ENCODE results near the gene LSM7.

Gene LSM7

DNA sequence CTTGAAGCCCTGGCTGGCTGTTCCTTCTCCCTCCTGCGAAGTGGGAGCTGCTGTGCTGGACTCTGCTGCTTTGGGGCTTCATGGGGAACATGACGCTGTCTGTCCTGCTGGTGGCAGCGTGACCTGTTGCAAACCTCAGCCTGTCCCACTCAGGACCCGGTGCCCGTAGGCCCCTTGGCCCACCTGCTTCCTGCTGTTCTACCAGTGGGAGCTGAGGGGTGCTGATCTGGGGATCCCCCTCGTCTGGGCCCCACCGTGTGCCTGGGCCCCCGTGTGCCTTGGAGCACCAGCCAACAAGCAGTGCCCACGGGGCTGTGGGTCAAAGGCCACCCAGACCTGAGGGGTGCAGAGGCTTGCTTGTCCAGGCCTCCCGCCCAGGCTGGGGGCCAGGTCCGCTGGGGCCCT, 5.4 kb upstream of the LSM7 start:
- H3K4me3 ChIP-seq (ENCODE audit: low read depth, low read length, poor library complexity, severe bottlenecking), result no peak overlapping the region
- peak overlapping the region; percentile 97 for H3K27ac ChIP-seq (ENCODE audit: low read depth, low read length, poor library complexity, severe bottlenecking)
- no peaks in the 10 kb centered on the region for H4K20me1 ChIP-seq (ENCODE audit: insufficient read depth, low read length)

DNA sequence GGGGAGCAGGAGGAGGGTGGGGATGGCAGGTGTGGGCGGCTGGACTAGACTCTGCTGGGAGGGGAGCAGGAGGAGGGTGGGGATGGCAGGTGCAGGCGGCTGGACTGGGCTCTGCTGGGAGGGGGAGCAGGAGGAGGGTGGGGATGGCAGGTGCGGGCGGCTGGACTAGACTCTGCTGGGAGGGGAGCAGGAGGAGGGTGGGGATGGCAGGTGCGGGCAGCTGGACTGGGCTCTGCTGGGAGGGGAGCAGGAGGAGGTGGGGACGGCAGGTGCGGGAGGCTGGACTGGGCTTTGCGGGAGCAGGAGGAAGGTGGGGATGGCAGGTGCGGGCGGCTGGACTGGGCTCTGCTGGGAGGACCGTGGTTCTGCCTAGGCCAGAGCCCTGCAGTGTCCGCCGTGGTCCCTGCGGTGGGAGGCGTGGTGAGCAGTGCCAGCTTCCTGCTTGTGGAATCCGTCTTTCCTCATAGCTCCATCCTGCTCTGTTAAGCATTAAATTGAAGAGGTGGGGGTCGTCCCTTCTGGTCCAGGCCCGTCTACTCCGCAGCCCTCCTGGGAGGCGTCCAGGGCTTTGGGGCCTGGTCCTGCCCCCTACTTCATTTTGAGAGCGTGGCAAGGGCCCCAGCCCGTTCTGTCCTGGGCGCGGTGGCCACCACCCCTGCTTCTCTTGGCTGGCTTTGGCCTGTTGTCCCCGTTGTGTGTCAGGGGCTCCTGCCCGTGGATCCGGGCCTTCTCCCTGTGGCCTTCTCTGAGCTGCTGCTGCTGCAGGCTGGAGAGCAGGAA, 4.8 kb upstream of the LSM7 start:
- H3K79me2 ChIP-seq (ENCODE audit: insufficient read depth, low read length), result peaks cover 7% of the 10 kb centered on the region
- no peaks in the 10 kb centered on the region for H4K20me1 ChIP-seq (ENCODE audit: insufficient read depth, low read length)
- H3K27me3 ChIP-seq (ENCODE audit: insufficient read depth, low read length), result no peaks in the 10 kb centered on the region
- TF ChIP-seq, protein P1, sequence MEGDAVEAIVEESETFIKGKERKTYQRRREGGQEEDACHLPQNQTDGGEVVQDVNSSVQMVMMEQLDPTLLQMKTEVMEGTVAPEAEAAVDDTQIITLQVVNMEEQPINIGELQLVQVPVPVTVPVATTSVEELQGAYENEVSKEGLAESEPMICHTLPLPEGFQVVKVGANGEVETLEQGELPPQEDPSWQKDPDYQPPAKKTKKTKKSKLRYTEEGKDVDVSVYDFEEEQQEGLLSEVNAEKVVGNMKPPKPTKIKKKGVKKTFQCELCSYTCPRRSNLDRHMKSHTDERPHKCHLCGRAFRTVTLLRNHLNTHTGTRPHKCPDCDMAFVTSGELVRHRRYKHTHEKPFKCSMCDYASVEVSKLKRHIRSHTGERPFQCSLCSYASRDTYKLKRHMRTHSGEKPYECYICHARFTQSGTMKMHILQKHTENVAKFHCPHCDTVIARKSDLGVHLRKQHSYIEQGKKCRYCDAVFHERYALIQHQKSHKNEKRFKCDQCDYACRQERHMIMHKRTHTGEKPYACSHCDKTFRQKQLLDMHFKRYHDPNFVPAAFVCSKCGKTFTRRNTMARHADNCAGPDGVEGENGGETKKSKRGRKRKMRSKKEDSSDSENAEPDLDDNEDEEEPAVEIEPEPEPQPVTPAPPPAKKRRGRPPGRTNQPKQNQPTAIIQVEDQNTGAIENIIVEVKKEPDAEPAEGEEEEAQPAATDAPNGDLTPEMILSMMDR (IDR thresholded peaks at IDR 0.05; ENCODE audit: low read length), result no peak
- TF ChIP-seq EZH2 (IDR thresholded peaks at IDR 0.05; ENCODE audit: borderline replicate concordance, low read length), result no peak
- H3K9me2 ChIP-seq (ENCODE audit: low read depth, low read length), result no peaks in the 10 kb centered on the region
- H3K4me2 ChIP-seq (ENCODE audit: low read length), result peak overlapping the region; percentile 70
- peaks cover 13% of the 10 kb centered on the region; the same call in 1 of the 2 replicates for H3F3A ChIP-seq (ENCODE audit: insufficient read depth, low read length)
- no peak overlapping the region; the same call in 1 of the 2 replicates for H3K9ac ChIP-seq (ENCODE audit: low read length)
- peaks cover 46% of the 10 kb centered on the region for H3K4me1 ChIP-seq (ENCODE audit: insufficient read depth, low read length, severe bottlenecking)
- peak overlapping the region; percentile 97 for H3K27ac ChIP-seq (ENCODE audit: low read depth, low read length, poor library complexity, severe bottlenecking)
- H3K9me3 ChIP-seq (ENCODE audit: low read length), result no peaks in the 10 kb centered on the region
- H3K4me3 ChIP-seq (ENCODE audit: low read depth, low read length, poor library complexity, severe bottlenecking), result peak overlapping the region; percentile 52
- no peak overlapping the region for H2AFZ ChIP-seq (ENCODE audit: low read length)
- peaks cover 24% of the 10 kb centered on the region for H3K36me3 ChIP-seq (ENCODE audit: insufficient read depth, low read length)

More for the DNA sequence above, 5.4 kb upstream of the LSM7 start:
- no peak overlapping the region for H3K9ac ChIP-seq (ENCODE audit: low read length)
- no peaks in the 10 kb centered on the region for H3K9me3 ChIP-seq (ENCODE audit: low read length)
- no peak overlapping the region; the same call in 1 of the 2 replicates for H3K4me2 ChIP-seq (ENCODE audit: low read length)
- H3F3A ChIP-seq (ENCODE audit: insufficient read depth, low read length), result peaks cover 13% of the 10 kb centered on the region; the same call in 1 of the 2 replicates
- H2AFZ ChIP-seq (ENCODE audit: low read length), result no peak overlapping the region
- H3K36me3 ChIP-seq (ENCODE audit: insufficient read depth, low read length), result peaks cover 26% of the 10 kb centered on the region
- H3K9me2 ChIP-seq (ENCODE audit: low read depth, low read length), result no peaks in the 10 kb centered on the region
- TF ChIP-seq EZH2 (IDR thresholded peaks at IDR 0.05; ENCODE audit: borderline replicate concordance, low read length), result no peak
- TF ChIP-seq, protein P1 (IDR thresholded peaks at IDR 0.05; ENCODE audit: low read length), result no peak; the same call in 1 of the 2 replicates
- peaks cover 46% of the 10 kb centered on the region for H3K4me1 ChIP-seq (ENCODE audit: insufficient read depth, low read length, severe bottlenecking)
- peaks cover 6% of the 10 kb centered on the region for H3K79me2 ChIP-seq (ENCODE audit: insufficient read depth, low read length)
- H3K27me3 ChIP-seq (ENCODE audit: insufficient read depth, low read length), result no peaks in the 10 kb centered on the region

DNA sequence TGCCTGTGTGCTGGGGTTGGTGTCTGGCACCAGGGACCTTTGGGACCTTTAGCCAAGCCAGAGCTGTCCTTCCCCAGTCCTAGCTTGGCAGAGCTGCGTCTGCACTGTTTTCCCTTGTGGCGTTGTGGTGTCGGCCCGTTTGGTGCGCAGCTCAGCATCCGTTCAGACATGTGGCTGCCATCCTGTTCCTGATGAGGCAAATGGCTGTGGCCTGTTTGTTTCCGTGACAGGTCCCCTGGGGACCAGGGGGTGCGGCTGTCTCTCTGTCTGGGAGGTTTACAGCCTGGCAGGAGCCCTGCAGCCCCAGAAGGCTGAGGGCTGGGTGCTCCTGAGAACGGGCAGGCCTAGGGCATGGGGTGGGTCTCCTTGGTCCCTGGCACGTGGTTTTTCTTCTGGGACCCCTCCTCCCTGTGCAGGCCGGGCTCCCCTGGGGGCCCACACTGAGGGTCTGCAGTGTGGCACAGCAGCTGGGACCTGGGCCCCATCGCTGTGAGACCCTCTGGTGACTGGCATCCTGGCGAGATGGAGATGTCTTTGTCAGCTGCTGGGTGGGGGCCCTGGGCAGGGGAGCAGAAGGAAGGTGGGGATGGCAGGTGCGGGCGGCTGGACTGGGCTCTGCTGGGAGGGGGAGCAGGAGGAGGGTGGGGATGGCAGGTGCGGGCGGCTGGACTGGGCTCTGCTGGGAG, 4.1 kb upstream of the LSM7 start:
- Histone ChIP-seq H3K27me3 (ENCODE audit: insufficient read depth, low read length) (no peaks in the 10 kb centered on the region), H3K79me2 (ENCODE audit: insufficient read depth, low read length) (peaks cover 7% of the 10 kb centered on the region), H3K9me3 (ENCODE audit: low read length) (no peaks in the 10 kb centered on the region), H3K9ac (ENCODE audit: low read length) (peak overlapping the region; percentile 61), H3K4me2 (ENCODE audit: low read length) (peak overlapping the region; percentile 70), H3K36me3 (ENCODE audit: insufficient read depth, low read length) (peaks cover 24% of the 10 kb centered on the region), H3F3A (ENCODE audit: insufficient read depth, low read length) (peaks cover 13% of the 10 kb centered on the region; the same call in 1 of the 2 replicates), H2AFZ (ENCODE audit: low read length) (no peak overlapping the region), H4K20me1 (ENCODE audit: insufficient read depth, low read length) (no peaks in the 10 kb centered on the region), H3K9me2 (ENCODE audit: low read depth, low read length) (no peaks in the 10 kb centered on the region), H3K4me3 (ENCODE audit: low read depth, low read length, poor library complexity, severe bottlenecking) (peak overlapping the region; percentile 52), H3K27ac (ENCODE audit: low read depth, low read length, poor library complexity, severe bottlenecking) (peak overlapping the region; percentile 97), H3K4me1 (ENCODE audit: insufficient read depth, low read length, severe bottlenecking) (peaks cover 48% of the 10 kb centered on the region)
- TF ChIP-seq EZH2 (IDR thresholded peaks at IDR 0.05; ENCODE audit: borderline replicate concordance, low read length), result no peak
- TF ChIP-seq, protein P1 (IDR thresholded peaks at IDR 0.05; ENCODE audit: low read length), result no peak

Measured in OCI-LY1 (cell line).